Keratinocyte (primary cell): ENCODE results near the gene TBXAS1.

ENCODE experiments used
- CTCF ChIP-seq, 3 experiments: IDR thresholded peaks in 1 of 3; conservative IDR thresholded peaks in 1 of 3; optimal IDR thresholded peaks in 1 of 3; 2 replicates in 2 of 3; 3 replicates in 1 of 3; pipeline versions ENCODE3 to v1.5.1; 2011; ENCODE audit warnings: low read length in 3 of 3, mild to moderate bottlenecking in 3 of 3, moderate library complexity in 2 of 3, control low read depth in 1 of 3, inconsistent platforms in 1 of 3; ENCODE audit not compliant: insufficient read depth in 2 of 3; ENCODE audit errors: extremely low read depth in 1 of 3
- EZH2 ChIP-seq: IDR thresholded peaks from one replicate; pipeline ENCODE4 v1.6.1; 2012; ENCODE audit warnings: inconsistent platforms, mild to moderate bottlenecking, low read length, moderate library complexity

GRCh38 chr7:139944248-139944647 is 115.2 kb downstream of the TBXAS1 start:
- TF ChIP-seq CTCF (optimal IDR thresholded peaks at IDR 0.05 in 1 of 3, IDR thresholded peaks at IDR 0.05 in 1 of 3, conservative IDR thresholded peaks at IDR 0.05 in 1 of 3; ENCODE audit: extremely low read depth in 1 of 3, insufficient read depth in 2 of 3, low read length in 3 of 3): no peak
- TF ChIP-seq EZH2: no peak
